ENCODE results near the gene SMARCA2.

Gene SMARCA2

DNA sequence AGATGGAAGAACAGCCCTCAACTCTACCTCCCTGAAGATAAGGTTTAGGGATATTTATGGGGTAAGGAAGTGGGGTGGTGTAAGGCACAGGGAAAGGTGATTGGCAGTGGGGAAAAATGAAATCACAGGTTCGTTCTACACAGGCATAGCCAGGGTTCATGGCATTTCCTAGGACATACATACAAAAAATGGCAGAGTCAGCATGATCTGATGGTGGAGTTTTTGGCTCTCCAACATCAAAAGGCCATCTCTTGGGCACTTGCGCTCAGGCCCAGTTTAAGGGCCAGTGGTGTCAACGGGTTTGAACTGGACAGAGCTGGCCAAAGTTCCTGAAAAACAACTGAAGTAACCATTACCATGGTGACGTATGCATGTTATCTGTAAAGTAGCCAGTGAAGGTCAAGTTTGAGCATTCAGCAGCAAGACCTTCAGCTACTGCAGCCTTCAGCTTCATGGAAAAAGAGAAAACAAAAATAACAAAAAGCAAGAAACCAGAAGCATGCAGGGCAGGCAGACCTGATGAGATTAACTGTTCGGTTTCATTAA, 92.8 kb downstream of the SMARCA2 start:
- TF ChIP-seq REST (IDR thresholded peaks at IDR 0.05; ENCODE audit: insufficient read depth in 1 of 2, low read depth in 2 of 2, low read length in 2 of 2) (no peak), SIN3A (IDR thresholded peaks at IDR 0.05; ENCODE audit: borderline replicate concordance, insufficient read depth, low read length) (no peak), TAF1 (IDR thresholded peaks at IDR 0.05; ENCODE audit: borderline replicate concordance, insufficient read depth, low read length) (no peak), POLR2AphosphoS5 (IDR thresholded peaks at IDR 0.05; ENCODE audit: low read depth, low read length) (no peak), FOXP2 (optimal IDR thresholded peaks at IDR 0.05; ENCODE audit: borderline replicate concordance, extremely low read depth, extremely low read length, insufficient read depth) (no peak)

DNA sequence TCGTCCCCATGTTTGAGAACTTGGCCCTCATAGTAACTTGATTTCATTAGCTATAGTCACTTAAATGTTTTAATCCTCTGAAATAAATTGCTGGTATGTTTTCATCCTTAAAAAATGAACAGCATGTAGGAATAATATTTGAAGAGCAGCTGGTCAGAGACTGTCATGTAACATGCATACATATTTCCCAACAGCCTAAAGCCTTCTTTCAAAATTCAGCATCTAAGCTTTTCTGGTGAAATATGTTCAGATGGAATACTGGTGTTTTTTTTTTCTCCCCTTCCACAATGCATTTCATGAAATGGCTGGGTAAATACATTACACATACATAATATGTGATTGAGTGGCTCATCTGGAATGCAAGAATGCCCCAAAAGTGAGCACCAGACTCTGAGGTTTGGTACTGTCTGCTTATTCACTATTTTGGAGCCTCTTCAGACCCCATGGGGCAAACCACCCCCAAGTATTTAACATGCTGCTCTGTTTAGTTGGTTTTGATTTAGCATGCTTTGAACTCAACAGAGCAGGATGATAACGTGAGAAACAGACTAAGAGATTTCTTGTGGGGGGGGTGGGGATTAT, 94.0 kb downstream of the SMARCA2 start:
- TF ChIP-seq SIN3A (IDR thresholded peaks at IDR 0.05; ENCODE audit: borderline replicate concordance, insufficient read depth, low read length), result no peak
- TF ChIP-seq POLR2AphosphoS5 (IDR thresholded peaks at IDR 0.05; ENCODE audit: low read depth, low read length), result no peak
- TF ChIP-seq REST (IDR thresholded peaks at IDR 0.05; ENCODE audit: insufficient read depth in 1 of 2, low read depth in 2 of 2, low read length in 2 of 2), result no peak
- no peak for TF ChIP-seq FOXP2 (optimal IDR thresholded peaks at IDR 0.05; ENCODE audit: borderline replicate concordance, extremely low read depth, extremely low read length, insufficient read depth)
- no peak for TF ChIP-seq TAF1 (IDR thresholded peaks at IDR 0.05; ENCODE audit: borderline replicate concordance, insufficient read depth, low read length)

DNA sequence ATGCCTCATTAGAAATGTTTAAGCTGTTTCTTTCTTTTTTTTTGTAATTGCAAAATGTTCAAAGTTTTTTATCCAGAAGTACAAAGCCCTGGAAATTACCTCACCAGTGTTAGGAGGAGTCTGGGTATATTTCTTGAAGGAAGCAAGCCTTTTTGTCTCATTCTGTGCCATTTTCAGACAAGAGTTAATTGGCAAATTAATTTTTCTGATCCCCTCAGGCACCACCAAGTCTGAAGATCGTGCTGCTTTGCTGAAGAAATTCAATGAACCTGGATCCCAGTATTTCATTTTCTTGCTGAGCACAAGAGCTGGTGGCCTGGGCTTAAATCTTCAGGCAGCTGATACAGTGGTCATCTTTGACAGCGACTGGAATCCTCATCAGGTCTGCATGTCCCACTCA, 94.9 kb downstream of the SMARCA2 start:
- TF ChIP-seq POLR2AphosphoS5 (IDR thresholded peaks at IDR 0.05; ENCODE audit: low read depth, low read length) (no peak), REST (IDR thresholded peaks at IDR 0.05; ENCODE audit: insufficient read depth in 1 of 2, low read depth in 2 of 2, low read length in 2 of 2) (no peak), TAF1 (IDR thresholded peaks at IDR 0.05; ENCODE audit: borderline replicate concordance, insufficient read depth, low read length) (no peak), SIN3A (IDR thresholded peaks at IDR 0.05; ENCODE audit: borderline replicate concordance, insufficient read depth, low read length) (no peak), FOXP2 (optimal IDR thresholded peaks at IDR 0.05; ENCODE audit: borderline replicate concordance, extremely low read depth, extremely low read length, insufficient read depth) (no peak)

GRCh38 chr9:2116073-2116472, 100.9 kb downstream of the SMARCA2 start:
- TF ChIP-seq FOXP2 (optimal IDR thresholded peaks at IDR 0.05; ENCODE audit: borderline replicate concordance, extremely low read depth, extremely low read length, insufficient read depth), result no peak
- no peak for TF ChIP-seq TAF1 (IDR thresholded peaks at IDR 0.05; ENCODE audit: borderline replicate concordance, insufficient read depth, low read length)
- no peak for TF ChIP-seq SIN3A (IDR thresholded peaks at IDR 0.05; ENCODE audit: borderline replicate concordance, insufficient read depth, low read length)
- TF ChIP-seq POLR2AphosphoS5 (IDR thresholded peaks at IDR 0.05; ENCODE audit: low read depth, low read length), result no peak
- TF ChIP-seq REST (IDR thresholded peaks at IDR 0.05; ENCODE audit: insufficient read depth in 1 of 2, low read depth in 2 of 2, low read length in 2 of 2), result no peak
